GM19239 (cell line): Measurements from ENCODE around the gene ERCC3.

ENCODE experiments used
- DNase-seq: peaks from one replicate; pipeline ENCODE4 v3.0.0; 2011; ENCODE audit warnings: low spot score; ENCODE audit not compliant: insufficient read length
- FAIRE-seq: peaks from 2 replicates; lab custom pipeline; 2011; peaks lifted over from hg19 to GRCh38; lab: Jason Lieb, UNC

Gene ERCC3

DNA sequence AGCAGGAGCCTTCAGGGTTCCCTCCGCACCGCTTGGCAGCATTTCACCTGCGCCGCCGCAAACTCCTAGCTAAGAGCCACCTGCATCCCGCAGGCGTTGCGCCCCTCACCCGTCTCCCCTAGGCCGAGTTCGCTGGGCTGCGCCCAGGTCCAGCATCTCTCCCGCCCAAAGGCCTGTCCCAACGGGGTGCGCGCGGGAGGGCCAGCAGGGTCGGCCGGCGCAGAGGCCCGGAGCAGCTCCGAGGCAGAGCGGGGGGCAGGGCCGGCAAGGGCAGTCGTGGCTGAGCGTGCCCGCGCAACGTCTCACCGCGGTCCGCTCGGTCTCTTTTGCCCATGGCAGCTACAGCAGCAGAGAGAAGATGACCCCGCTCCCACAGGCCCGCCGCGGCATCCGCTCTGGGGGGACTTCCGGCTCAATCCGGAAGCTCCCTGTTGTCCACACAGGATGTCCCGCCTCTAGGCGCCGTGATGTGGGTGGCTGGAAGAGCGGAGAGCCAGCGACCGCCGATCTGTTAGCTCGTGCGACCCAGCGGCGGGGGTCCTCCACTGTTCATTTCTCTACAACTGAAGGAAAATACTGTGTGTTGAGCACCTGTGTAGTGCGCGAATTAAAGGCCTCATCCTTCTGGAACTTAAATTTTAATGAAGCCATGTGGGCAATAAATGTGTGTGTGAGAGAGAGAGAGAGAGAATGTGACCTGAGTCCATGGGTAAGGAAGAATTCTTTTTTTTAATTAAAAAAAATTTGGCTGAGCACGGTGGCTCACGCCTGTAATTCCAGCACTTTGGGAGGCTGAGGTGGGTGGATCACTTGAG, at the start of gene ERCC3:
ERCC3 (minus strand) TSS at position 397 of the 815 bp plus-strand sequence; CDS start at position 334, 63 bp downstream.
- peak; percentile 91 for DNase-seq
- peak; percentile 88 for FAIRE-seq

- DNase-seq (no peak), FAIRE-seq (no peak)
Measured at GRCh38 chr2:127343277-127343676, 49.3 kb upstream of the ERCC3 start.

GRCh38 chr2:127342101-127342500, 48.2 kb upstream of the ERCC3 start:
- FAIRE-seq (peak; percentile 58), DNase-seq (no peak)

GRCh38 chr2:127332335-127332734, 38.4 kb upstream of the ERCC3 start:
- DNase-seq = no peak
- no peak for FAIRE-seq

DNA sequence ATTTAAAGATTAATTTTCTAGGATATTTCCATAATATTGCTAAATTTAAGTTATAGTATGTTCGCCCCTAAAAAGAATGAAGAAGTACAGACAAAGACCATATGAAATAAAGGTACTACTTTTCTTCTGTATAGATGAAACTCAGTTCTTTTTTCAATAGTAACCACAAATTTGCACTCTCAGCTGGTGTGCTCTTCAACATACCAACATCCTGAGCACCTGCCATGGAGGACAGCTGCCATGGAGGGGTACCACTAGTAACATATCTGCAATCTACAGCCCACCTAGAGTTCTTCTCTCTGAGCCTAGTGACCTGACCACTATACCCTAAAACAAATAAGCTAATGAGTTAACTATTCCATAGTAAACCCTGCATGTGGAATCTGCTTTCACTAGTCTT, 36.8 kb upstream of the ERCC3 start:
- FAIRE-seq (peak; percentile 84), DNase-seq (no peak)

- FAIRE-seq = no peak
Measured at GRCh38 chr2:127326289-127326945, 32.5 kb upstream of the ERCC3 start.

DNA sequence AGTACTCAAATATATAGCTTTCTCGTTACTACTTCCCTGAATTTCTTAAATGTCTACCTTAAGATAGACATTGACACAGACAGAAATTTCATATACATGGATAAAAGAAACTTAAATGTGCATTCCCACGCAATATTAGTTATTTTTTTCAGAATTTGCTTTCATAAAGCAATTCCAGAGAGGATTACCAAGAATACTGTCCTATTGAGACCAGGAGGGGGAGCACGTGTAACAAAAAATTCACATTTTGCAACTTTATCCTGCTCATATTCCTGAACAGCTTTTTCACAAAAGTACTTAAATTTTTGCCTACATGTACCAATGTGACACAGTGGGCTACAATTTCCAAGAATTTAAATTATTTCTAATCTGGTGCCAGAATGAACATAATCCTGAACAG, 30.7 kb upstream of the ERCC3 start:
- DNase-seq (no peak), FAIRE-seq (peak; percentile 77)

More at GRCh38 chr2:127326289-127326945, 32.5 kb upstream of the ERCC3 start:
- DNase-seq = no peak

DNA sequence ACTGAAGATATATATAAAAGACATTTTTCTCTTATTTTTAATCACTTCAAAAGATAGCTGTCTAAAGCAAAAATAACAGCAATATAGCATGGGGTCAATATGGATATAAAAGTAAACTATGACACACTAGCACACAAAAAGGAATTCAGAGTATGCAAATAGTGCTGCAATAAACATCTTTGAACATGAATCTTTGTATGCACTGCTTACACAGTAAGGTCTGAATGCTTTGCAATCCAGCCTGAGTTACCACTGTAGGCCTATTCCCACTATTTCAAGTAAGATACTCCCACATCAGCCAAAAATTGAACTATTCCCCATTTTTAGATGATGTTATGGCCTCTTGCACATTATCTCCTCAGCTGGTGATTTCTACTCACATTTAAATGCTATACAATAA, 27.4 kb upstream of the ERCC3 start:
- FAIRE-seq (no peak), DNase-seq (no peak)

DNA sequence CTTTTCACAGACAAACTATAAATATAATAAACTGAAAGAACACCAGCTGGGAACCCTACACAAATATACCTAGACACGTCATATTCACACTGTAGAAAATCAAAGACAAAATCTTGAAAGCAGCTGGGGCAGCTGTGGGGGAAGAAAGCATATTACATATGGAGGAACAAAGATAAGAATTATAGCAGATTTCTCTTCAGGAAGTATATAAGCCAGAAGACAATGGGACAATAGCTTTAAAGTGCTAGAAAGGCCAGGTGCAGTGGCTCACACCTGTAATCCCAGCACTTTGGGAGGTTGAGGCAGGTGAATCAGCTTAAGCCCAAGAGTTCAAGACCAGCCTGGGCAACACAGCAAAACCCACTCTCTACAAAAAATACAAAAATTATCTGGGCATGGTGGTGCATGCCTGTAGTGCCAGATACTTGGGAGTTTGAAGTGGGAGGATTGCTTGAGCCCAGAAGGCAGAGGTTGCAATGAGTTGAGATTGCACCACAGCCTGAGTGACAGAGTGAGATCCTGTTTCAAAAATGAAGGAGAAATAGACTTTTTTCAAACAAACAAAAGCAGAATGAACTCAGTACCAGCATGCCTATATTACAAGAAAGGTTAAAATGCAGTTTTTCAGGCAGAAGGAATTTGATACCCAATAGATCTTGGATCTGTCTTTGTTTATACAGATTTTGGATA, 26.8 kb upstream of the ERCC3 start:
- FAIRE-seq (no peak), DNase-seq (no peak)

- DNase-seq (no peak), FAIRE-seq (no peak)
Measured at GRCh38 chr2:127320067-127320466, 26.1 kb upstream of the ERCC3 start.

DNA sequence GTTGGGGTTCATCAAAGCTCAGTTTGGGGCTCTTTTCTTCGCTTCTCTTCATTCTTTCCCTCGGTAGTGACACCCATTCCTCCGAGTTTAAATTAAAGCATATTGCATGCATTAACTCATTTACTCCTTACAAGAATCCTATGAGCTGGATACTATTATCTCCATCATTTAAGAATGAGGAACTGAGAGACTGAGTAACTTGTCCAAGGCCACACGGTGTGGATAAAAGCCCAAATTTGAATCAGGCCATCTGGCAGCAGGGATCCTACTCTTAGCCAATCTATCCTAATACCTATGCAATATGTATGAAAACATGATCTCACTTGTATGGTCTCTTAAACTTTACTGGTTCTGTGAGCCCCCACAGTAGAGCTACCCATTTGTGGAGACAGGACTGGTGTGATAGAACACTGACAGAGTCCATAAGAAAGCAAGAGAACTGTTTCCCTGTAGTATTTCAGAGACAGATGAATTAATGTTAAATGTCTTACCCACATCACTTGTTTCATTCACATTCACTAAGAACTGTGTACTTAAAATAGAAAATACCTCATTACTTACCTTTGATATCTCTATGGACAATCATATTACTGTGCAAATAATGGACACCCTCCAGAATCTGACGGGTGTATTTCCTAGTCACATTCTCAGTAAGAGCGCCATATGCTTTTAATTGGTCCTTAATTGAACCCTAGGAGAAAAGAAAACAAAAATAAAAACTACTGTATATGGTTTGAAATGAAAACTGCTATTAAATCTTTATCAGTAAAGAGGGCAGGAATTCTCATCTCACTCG, 20.4 kb upstream of the ERCC3 start:
- no peak for DNase-seq
- FAIRE-seq = peak; percentile 52

GRCh38 chr2:127313406-127313805, 19.5 kb upstream of the ERCC3 start:
- peak; percentile 31 for FAIRE-seq

DNA sequence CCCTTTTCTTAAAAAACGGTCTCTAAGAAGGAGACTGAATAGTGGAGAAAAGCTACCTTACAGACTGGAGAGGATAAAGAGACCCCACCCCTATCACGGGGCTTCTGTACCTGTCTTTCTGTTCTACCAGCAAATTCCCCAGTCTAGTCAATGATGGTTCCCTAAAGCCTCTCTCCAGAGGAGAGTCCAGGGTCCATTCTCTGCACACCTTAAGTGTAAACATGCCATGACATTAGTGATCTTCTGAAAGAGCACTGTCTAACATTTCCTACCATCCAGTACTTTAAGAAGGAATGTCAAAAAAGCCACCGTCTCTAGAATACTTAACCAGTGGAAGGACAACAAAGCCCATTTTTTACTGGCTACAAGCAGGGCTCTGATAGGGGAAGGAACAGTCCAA, 17.0 kb upstream of the ERCC3 start:
- no peak for DNase-seq
- no peak for FAIRE-seq

More at GRCh38 chr2:127313406-127313805, 19.5 kb upstream of the ERCC3 start:
- no peak for DNase-seq

DNA sequence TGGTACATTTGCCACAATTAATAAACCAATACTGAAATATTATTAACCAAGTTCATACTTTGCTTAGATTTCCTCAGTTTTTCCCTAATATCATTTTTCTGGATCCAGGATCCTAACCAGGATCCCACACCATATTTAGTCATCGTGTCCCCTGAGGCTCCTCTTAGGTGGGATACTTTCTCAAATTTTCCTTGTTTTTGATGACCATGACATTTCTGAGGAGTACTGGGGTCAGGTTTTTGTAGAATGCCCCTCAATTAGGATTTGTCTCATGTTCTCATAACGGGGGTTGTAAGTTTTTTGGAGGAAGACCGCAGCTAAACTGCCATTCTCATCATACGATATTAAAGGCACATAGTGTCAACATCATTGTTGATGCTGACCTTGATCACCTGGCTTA, 15.5 kb upstream of the ERCC3 start:
- DNase-seq (no peak), FAIRE-seq (no peak)

DNA sequence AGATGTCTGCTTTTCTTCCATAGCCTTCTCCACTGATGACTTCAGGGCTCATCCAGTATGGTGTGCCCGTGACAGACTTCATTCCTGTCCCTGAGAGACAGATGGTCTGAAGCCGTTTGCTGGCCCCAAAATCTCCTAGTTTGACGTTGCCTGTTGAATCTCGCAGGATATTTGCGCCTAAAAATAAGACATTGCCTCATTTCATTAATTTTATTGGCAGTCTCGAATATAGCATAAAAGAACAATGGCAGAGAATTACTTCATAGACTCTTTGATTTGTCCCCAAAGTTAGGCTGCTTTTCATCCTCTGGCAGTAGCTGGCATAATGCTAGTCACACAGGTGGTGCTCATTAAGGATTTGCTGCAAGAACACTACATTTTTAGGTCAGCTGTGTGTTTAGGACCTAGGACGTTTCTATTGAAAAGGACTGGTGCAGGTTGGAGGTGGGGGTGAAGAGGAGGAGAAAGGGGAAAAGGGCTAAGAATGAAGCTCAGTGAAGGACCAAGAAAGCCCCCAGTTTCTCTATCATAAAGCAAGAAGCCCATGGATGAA, 14.7 kb upstream of the ERCC3 start:
- no peak for DNase-seq
- FAIRE-seq = no peak

- FAIRE-seq (peak; percentile 47), DNase-seq (no peak)
Measured at GRCh38 chr2:127305990-127306585, 12.1 kb upstream of the ERCC3 start.

GRCh38 chr2:127302168-127302567, 8.2 kb upstream of the ERCC3 start:
- FAIRE-seq (no peak), DNase-seq (no peak)

DNA sequence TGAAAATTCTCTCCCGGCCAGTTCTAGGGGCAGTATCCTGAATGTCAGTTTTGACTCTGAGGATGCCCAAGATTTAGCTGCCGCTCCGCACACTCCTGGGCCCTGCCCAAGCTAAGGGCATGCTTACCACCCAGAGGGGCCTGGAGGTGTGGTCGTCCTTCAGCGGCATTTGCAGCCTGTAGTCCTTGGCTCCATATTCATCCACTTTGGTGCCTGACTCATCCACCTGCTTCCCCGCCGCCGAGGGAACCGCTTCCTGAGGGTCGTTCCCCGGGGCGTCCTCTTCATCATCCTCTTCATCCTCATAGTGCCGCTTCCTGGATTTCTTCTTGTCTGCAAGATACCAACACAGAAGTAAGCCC, 577 bp downstream of the ERCC3 start:
- DNase-seq (no peak), FAIRE-seq (no peak)

DNA sequence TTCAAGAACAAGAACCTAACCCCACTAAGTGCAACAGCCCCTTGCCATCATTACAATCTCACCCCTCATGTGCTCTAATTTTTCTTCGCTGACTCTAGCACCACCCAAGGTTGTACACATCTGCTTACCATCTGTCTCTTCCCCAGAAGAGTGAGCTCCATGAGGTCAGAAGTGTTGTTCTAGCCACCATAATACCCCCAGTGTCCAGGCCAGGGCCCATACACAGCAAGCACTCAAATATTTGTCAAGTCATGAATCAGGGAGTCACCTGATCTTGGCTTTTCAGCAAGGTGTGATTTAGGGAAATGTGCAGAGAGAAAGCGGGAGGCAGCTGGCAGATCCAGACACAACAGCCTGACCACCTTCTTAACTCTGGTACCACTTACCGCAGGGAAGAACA, 5.7 kb downstream of the ERCC3 start:
- DNase-seq (no peak), FAIRE-seq (no peak)

- no peak for FAIRE-seq
- no peak for DNase-seq
Measured at GRCh38 chr2:127283275-127283674, 10.7 kb downstream of the ERCC3 start.
